ENCODE data around the gene SPATS2.

Gene SPATS2

GRCh38 chr12:49482095-49483051 lies 115.1 kb downstream of the SPATS2 start:
- no peaks in the 10 kb centered on the region for H3K4me1 ChIP-seq (ENCODE audit: control insufficient read depth, low read length)
- no peaks in the 10 kb centered on the region for H3K9me3 ChIP-seq (ENCODE audit: control insufficient read depth, insufficient read depth, low read length)
- H3K27me3 ChIP-seq (ENCODE audit: control insufficient read depth, low read length): no peaks in the 10 kb centered on the region
- H3K79me2 ChIP-seq (ENCODE audit: control insufficient read depth, low read length): no peaks in the 10 kb centered on the region
- TF ChIP-seq CTCF (IDR thresholded peaks at IDR 0.05; ENCODE audit: low read depth, low read length, poor library complexity, severe bottlenecking): no peak
- TF ChIP-seq EZH2phosphoT487 (IDR thresholded peaks at IDR 0.05; ENCODE audit: borderline replicate concordance, low read length): no peak
- no peak overlapping the region for H3K4me2 ChIP-seq (ENCODE audit: low read length)
- H3F3A ChIP-seq (ENCODE audit: control insufficient read depth, insufficient read depth): 0 out of 2 replicates have a peak, but pooled peaks cover 2% of the 10 kb centered on the region
- no peaks in the 10 kb centered on the region for H3K36me3 ChIP-seq (ENCODE audit: control insufficient read depth, low read length)
- 0 out of 2 replicates have a peak, but pooled peaks cover 3% of the 10 kb centered on the region for H4K20me1 ChIP-seq (ENCODE audit: control insufficient read depth, insufficient read depth, low read depth, low read length)
- H3K27ac ChIP-seq (ENCODE audit: low read depth, low read length): no peak overlapping the region
- no peak overlapping the region for H3K4me3 ChIP-seq (ENCODE audit: low read length)
- no peaks in the 10 kb centered on the region for H3K9me2 ChIP-seq (replicated peaks; ENCODE audit: control insufficient read depth, low read length)

DNA sequence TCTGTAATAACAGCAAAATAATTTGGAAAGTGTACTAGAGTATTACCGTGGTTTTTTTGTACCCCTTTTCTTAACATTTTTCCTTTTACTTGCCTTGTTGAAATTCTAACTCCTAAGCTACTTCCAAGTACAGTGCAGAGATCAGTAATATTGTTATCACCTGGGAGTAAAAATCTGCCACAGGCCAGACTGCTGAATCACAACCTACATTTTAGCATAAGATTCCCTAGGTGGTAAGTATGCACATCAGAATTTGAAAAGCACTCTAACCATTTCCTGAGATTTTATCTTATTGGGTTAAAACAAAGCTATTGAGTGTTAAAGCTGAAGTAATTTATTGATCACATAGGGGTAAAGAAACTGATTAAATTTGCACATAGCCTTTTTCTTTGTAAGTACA lies 116.4 kb downstream of the SPATS2 start:
- Histone ChIP-seq H3F3A (ENCODE audit: control insufficient read depth, insufficient read depth) (no peaks in the 10 kb centered on the region; the same call in 1 of the 2 replicates), H3K9me2 (replicated peaks; ENCODE audit: control insufficient read depth, low read length) (no peaks in the 10 kb centered on the region), H3K4me1 (ENCODE audit: control insufficient read depth, low read length) (no peaks in the 10 kb centered on the region), H3K4me3 (ENCODE audit: low read length) (no peak overlapping the region), H3K36me3 (ENCODE audit: control insufficient read depth, low read length) (no peaks in the 10 kb centered on the region), H3K9me3 (ENCODE audit: control insufficient read depth, insufficient read depth, low read length) (no peaks in the 10 kb centered on the region), H3K79me2 (ENCODE audit: control insufficient read depth, low read length) (no peaks in the 10 kb centered on the region), H3K4me2 (ENCODE audit: low read length) (no peak overlapping the region), H4K20me1 (ENCODE audit: control insufficient read depth, insufficient read depth, low read depth, low read length) (0 out of 2 replicates have a peak, but pooled peaks cover 3% of the 10 kb centered on the region), H3K27me3 (ENCODE audit: control insufficient read depth, low read length) (no peaks in the 10 kb centered on the region), H3K27ac (ENCODE audit: low read depth, low read length) (no peak overlapping the region)
- TF ChIP-seq CTCF (IDR thresholded peaks at IDR 0.05; ENCODE audit: low read depth, low read length, poor library complexity, severe bottlenecking) (no peak), EZH2phosphoT487 (IDR thresholded peaks at IDR 0.05; ENCODE audit: borderline replicate concordance, low read length) (no peak)

- no peaks in the 10 kb centered on the region for H4K20me1 ChIP-seq (ENCODE audit: control insufficient read depth, insufficient read depth, low read depth, low read length)
- no peak overlapping the region for H3K4me2 ChIP-seq (ENCODE audit: low read length)
- no peak overlapping the region for H3K27ac ChIP-seq (ENCODE audit: low read depth, low read length)
- no peaks in the 10 kb centered on the region for H3K9me2 ChIP-seq (replicated peaks; ENCODE audit: control insufficient read depth, low read length)
- 0 out of 2 replicates have a peak, but pooled peaks cover 4% of the 10 kb centered on the region for H3K36me3 ChIP-seq (ENCODE audit: control insufficient read depth, low read length)
- H3K4me3 ChIP-seq (ENCODE audit: low read length): no peak overlapping the region
- H3K4me1 ChIP-seq (ENCODE audit: control insufficient read depth, low read length): no peaks in the 10 kb centered on the region
- no peaks in the 10 kb centered on the region for H3K79me2 ChIP-seq (ENCODE audit: control insufficient read depth, low read length)
- no peak for TF ChIP-seq EZH2phosphoT487 (IDR thresholded peaks at IDR 0.05; ENCODE audit: borderline replicate concordance, low read length)
- TF ChIP-seq CTCF (IDR thresholded peaks at IDR 0.05; ENCODE audit: low read depth, low read length, poor library complexity, severe bottlenecking): no peak
- H3K27me3 ChIP-seq (ENCODE audit: control insufficient read depth, low read length): no peaks in the 10 kb centered on the region
- H3F3A ChIP-seq (ENCODE audit: control insufficient read depth, insufficient read depth): peaks cover 2% of the 10 kb centered on the region; the same call in 1 of the 2 replicates
- no peaks in the 10 kb centered on the region for H3K9me3 ChIP-seq (ENCODE audit: control insufficient read depth, insufficient read depth, low read length)
Observed at GRCh38 chr12:49487605-49488004, 120.3 kb downstream of the SPATS2 start.
